NCI-H187 treated with DMSO at 0.1 percent for 48 hours (cell line): ENCODE results near the gene TCP11.

Experiments used
- DNase-seq: peaks from one replicate; lab custom pipeline; 2025; lab: John Stamatoyannopoulos, UW

TCP11 gene

DNA sequence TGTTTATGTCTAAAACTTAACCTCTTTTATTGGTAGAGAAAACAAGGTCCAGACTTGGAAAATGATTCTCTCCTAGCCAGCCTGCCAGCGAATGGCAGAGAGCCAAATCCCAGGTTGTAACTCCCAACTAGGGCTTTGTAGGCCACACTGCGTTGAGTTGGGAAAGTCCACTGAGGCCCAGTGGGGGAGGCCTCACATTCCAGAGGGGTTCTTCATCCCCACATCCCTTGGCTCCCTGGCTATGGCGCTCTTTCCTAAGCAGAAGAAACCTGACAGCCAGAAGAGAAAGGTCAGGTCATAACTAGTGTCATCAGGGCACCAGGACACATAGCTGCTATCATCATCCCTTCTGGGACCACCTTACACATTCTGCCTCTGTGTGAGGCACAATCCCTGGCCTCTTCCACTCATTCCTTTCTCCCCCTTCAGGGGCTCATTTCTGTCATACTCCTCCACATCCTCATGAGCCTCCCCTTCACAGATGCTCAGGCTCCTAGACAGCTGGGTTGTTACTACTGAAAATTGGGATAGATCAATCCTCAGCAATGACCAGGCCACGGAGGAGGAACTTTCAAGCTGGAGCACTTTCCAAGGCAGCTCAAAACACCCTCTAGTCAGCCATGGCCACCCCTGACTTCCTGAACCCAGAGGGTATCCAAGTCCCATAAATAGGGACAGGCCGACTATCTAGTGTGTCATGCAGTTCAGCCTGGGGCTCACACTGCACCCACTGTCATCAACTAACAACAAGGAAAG, 48.6 kb downstream of the TCP11 start:
- DNase-seq: no peak

DNA sequence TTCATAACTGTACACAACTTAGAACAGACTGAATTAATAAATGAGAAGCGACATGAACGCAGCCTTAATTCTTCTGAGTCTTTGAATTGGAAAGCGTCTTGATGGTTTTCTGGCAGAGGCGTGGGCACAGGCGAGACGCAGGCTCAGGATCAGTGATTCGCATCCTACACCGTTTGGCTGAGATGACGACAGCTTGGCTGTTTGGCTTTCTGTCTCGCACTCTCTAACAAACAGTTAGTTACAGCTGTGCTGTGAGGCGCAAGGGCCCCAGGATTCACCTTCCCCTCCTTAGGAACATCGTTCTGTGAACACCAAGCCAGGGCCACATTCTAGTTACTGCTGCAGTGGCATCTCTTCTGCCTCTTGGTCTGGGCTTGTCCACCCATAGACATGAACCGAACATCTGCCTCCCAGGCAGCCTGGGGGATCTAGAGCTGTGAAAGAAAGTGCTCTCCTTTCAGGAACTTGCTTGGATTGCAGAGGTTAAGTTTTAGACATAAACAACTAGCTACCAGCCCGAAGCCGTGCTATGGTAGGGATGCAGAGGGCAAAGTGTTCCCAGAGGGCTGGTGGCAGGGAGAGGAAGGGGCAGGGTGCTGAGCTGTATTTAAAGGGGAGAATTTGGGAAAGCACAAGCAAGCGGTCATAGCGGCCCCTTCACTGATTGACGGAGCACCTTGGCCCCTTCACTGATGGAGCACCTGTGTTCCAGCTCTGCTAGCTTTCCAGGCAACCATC, 49.6 kb downstream of the TCP11 start:
- no peak for DNase-seq

DNA sequence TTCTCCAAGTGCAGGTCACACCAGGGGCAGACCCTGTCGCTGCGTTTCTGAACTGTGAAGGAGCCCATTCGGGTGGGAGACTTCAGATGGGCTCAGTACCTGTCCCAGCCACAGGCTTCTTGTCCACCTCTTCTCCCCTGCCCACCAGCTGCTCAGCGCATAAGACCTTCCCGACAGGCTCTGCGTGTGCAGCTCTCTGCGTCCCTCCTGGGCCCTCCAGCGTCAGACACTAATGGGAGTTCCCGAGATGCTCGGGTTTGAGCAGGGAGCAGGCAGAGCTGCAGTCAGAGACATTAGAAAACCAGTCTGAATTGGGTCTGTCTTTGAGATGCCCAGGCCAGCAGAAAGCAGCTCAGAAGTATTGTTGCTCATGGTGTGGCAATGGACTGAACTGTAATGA, 50.4 kb downstream of the TCP11 start:
- no peak for DNase-seq

- no peak for DNase-seq
Observed at GRCh38 chr6:35089935-35090505, 51.1 kb downstream of the TCP11 start.

GRCh38 chr6:35089216-35089934, 51.8 kb downstream of the TCP11 start:
- DNase-seq: no peak

GRCh38 chr6:35088281-35089215, 52.6 kb downstream of the TCP11 start:
- no peak for DNase-seq

GRCh38 chr6:35087361-35088280, 53.5 kb downstream of the TCP11 start:
- no peak for DNase-seq

DNA sequence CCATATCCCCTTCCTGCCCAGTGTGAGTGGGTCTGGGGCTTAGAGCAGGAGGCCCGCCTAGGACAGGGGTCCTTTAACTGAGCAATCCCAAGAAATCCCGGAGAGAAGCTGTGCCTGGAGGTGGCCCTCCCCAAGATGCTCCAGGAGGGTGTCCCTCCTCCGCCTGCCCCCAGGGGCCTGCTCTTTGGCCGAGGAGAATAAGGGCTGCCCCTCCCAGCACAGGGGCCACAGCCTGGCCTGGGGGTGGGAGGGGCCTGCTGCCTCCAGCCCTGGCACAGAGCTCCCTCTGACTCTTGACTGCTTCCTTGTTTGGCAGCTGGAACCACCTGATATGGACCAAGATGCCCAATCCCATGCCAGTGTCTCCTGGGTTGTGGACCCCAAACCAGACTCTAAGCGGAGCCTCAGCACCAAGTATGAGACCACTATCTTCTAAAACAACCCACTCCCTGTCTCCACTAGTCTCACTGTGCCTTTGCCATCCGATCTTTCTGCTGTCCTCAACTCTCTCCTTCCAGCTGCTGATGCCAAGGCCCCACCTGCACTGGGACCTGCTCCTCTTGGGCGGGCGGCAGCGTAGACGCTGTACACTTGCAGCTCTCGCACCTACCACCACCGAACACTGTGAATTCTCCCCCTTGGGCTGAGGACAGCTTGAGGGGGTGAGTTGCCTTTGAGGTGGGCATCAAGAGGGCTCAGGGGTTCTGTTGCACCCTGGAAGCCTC, 54.3 kb downstream of the TCP11 start:
- no peak for DNase-seq

GRCh38 chr6:35086282-35086632, 54.9 kb downstream of the TCP11 start:
- no peak for DNase-seq

GRCh38 chr6:35085359-35086281, 55.5 kb downstream of the TCP11 start:
- DNase-seq: no peak

GRCh38 chr6:35084511-35085203, 56.5 kb downstream of the TCP11 start:
- DNase-seq: no peak

DNA sequence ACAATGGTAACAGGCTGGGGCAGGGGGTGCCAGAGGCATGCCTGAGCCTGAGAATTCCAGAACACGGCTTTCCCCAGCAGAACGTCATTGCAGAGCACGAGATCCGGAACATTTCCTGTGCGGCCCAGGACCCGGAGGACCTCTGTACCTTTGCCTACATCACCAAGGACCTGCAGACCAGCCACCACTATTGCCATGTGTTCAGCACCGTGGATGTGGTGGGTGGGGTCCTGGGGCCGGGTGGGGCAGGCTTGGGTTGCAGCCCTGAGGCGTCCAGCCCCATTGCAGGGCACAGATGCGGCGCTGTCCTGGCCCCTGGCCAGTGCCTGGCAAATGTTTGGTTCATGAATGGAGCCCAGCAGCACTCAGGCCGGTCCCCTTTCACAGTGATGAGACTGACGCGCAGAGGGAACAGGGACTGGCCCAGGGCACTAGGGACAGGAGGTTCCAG, 57.1 kb downstream of the TCP11 start:
- no peak for DNase-seq

GRCh38 chr6:35083507-35083906, 57.6 kb downstream of the TCP11 start:
- no peak for DNase-seq

DNA sequence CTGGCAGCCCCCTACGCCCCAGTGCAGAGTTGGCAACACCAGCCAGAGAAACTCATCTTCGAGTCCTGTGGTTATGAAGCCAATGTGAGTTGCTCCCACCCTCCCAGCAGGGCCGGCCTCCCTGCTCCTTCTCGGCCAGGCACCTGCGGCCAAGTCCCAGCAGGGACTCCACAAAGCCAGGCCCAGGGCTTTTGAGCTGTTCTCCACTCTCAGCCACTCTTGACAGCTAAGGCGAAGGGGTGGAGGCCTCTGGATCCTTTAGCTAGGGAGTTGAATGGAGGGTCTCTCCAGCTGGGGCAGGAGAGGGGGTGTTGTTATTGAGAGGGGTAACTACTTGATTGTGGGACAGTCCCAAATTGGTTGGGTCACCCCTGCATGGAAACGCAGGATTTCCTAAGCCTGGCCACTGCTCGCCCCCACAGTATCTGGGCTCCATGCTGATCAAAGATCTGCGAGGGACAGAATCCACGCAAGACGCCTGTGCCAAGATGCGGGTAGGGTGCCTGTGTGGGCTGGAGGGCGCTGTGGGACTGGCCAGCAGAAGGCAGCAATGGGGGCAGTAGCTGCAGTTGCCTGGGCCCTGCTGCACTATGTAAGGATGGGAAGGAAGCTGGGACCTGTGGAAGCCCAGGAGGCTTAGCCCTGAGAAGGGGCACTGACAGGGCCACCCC, 58.3 kb downstream of the TCP11 start:
- no peak for DNase-seq

GRCh38 chr6:35082046-35082732, 59.0 kb downstream of the TCP11 start:
- no peak for DNase-seq

- no peak for DNase-seq
Observed at GRCh38 chr6:35081426-35081851, 59.7 kb downstream of the TCP11 start.
